Keratinocyte (primary cell): ENCODE data around the gene SSBP1. TPM values are rescaled to one million over a fixed set of nuclear protein-coding genes. Genes with fewer than 3 reads are reported as not detected.

Experiments used
- DNase-seq: peaks from one replicate; pipeline ENCODE4 v3.0.0-alpha.2; 2011; ENCODE audit warnings: low read depth, missing footprints, low spot score
- FAIRE-seq: peaks from 2 replicates; lab custom pipeline; 2011; peaks lifted over from hg19 to GRCh38; lab: Jason Lieb, UNC
- H2AFZ ChIP-seq: 2 replicates; pipeline ENCODE4 v1.6.0; 2012; ENCODE audit warnings: low read length, control low read depth, inconsistent platforms; ENCODE audit not compliant: control insufficient read depth
- H3K27ac ChIP-seq: 2 replicates; pipeline ENCODE4 v1.5.1; 2011; ENCODE audit warnings: low read length; ENCODE audit not compliant: control insufficient read depth, insufficient read depth
- H3K27me3 ChIP-seq: 3 replicates; pipeline ENCODE4 v1.6.0; 2011; ENCODE audit warnings: low read length; ENCODE audit not compliant: control insufficient read depth, insufficient read depth; ENCODE audit errors: extremely low read depth
- H3K36me3 ChIP-seq, 2 experiments: 2 replicates in 1 of 2; 3 replicates in 1 of 2; pipeline ENCODE4 v1.5.1; 2011; ENCODE audit warnings: low read length in 2 of 2, mild to moderate bottlenecking in 1 of 2; ENCODE audit not compliant: control insufficient read depth in 2 of 2, insufficient read depth in 2 of 2; ENCODE audit errors: extremely low read depth in 1 of 2
- H3K4me1 ChIP-seq: 3 replicates; pipeline ENCODE4 v1.5.1; 2011; ENCODE audit warnings: low read length; ENCODE audit not compliant: control insufficient read depth, insufficient read depth; ENCODE audit errors: extremely low read depth
- H3K4me2 ChIP-seq: 3 replicates; pipeline ENCODE4 v1.6.0; 2011; ENCODE audit warnings: low read depth, low read length; ENCODE audit not compliant: control insufficient read depth, insufficient read depth; ENCODE audit errors: extremely low read depth
- H3K4me3 ChIP-seq, 3 experiments: fragments of 200-600 bp in 1 of 3; sonication (generic) in 1 of 3; 2 replicates in 2 of 3; 3 replicates in 1 of 3; pipeline ENCODE4 v1.5.1; 2011 to 2016; ENCODE audit warnings: low read length in 3 of 3, mild to moderate bottlenecking in 3 of 3, control low read depth in 2 of 3, inconsistent platforms in 1 of 3, low read depth in 1 of 3, mixed read lengths in 1 of 3, mixed run types in 1 of 3, moderate library complexity in 1 of 3; ENCODE audit not compliant: control insufficient read depth in 2 of 3, insufficient read depth in 2 of 3; ENCODE audit errors: extremely low read depth in 1 of 3
- H3K79me2 ChIP-seq: 2 replicates; pipeline ENCODE4 v1.6.0; 2012; ENCODE audit warnings: low read length; ENCODE audit not compliant: control insufficient read depth, insufficient read depth
- H3K9ac ChIP-seq: 3 replicates; pipeline ENCODE4 v1.6.0; 2011; ENCODE audit warnings: low read length; ENCODE audit not compliant: control insufficient read depth, insufficient read depth; ENCODE audit errors: extremely low read depth
- H3K9me1 ChIP-seq: 3 replicates; pipeline ENCODE4 v1.6.0; 2011; ENCODE audit warnings: low read length; ENCODE audit not compliant: control insufficient read depth, insufficient read depth; ENCODE audit errors: extremely low read depth
- H3K9me3 ChIP-seq: 2 replicates; pipeline ENCODE4 v1.5.1; 2012; ENCODE audit warnings: low read depth, low read length; ENCODE audit not compliant: control insufficient read depth
- H4K20me1 ChIP-seq: 3 replicates; pipeline ENCODE4 v1.6.0; 2011; ENCODE audit warnings: low read length; ENCODE audit not compliant: control insufficient read depth, insufficient read depth; ENCODE audit errors: extremely low read depth
- CTCF ChIP-seq, 3 experiments: IDR thresholded peaks in 1 of 3; conservative IDR thresholded peaks in 1 of 3; optimal IDR thresholded peaks in 1 of 3; 2 replicates in 2 of 3; 3 replicates in 1 of 3; pipeline versions ENCODE3 to v1.5.1; 2011; ENCODE audit warnings: low read length in 3 of 3, mild to moderate bottlenecking in 3 of 3, moderate library complexity in 2 of 3, control low read depth in 1 of 3, inconsistent platforms in 1 of 3; ENCODE audit not compliant: insufficient read depth in 2 of 3; ENCODE audit errors: extremely low read depth in 1 of 3
- EZH2 ChIP-seq: IDR thresholded peaks from one replicate; pipeline ENCODE4 v1.6.1; 2012; ENCODE audit warnings: inconsistent platforms, mild to moderate bottlenecking, low read length, moderate library complexity
- dilution Hi-C: fragments of 300-500 bp; cut with MboI; formaldehyde crosslinking; loops from one replicate; pipeline ENCODE4 v1.7.0; 2020; ENCODE audit warnings: low sequenced_read_pairs; ENCODE audit not compliant: extremely low pct_ligation_motif_present
- polyA plus RNA-seq, 5 experiments: library from polyadenylated mRNA; depleted of rRNA in 3 of 5; stranded (reverse) in 3 of 5; stranded (forward) in 1 of 5; unstranded in 1 of 5; fragments of >200 nt; gene quantifications; 1 replicate in 1 of 5; 2 replicates in 3 of 5; 3 replicates in 1 of 5; pipeline versions ENCODE4 v1.2.1 to v1.2.3, GENCODE V29; 2011 to 2012; ENCODE audit warnings: missing spikeins in 2 of 5, low read depth in 1 of 5, low replicate concordance in 1 of 5

Gene SSBP1
- polyA plus RNA-seq, 1 donor (not counting 4 experiments of a cell fraction or from before 2014, with no cell fraction given) = 244 TPM

- H3K9me3 ChIP-seq = no peaks in the 10 kb centered on the region
- H3K4me3 ChIP-seq = peak within 1 kb of the TSS; percentile 56 to 76 (median 75)
- dilution Hi-C loops = no loop called here
- H3K9me1 ChIP-seq = no peaks in the 10 kb centered on the region
- H3K27me3 ChIP-seq = no peaks in the 10 kb centered on the region
- peak within 1 kb of the TSS; percentile 91 for H3K4me2 ChIP-seq
- no peak for FAIRE-seq
- no peak within 1 kb of the TSS for H3K27ac ChIP-seq
- peak within 1 kb of the TSS; percentile 87 for H2AFZ ChIP-seq
- peak within 1 kb of the TSS; percentile 61 for H3K9ac ChIP-seq
- H3K79me2 ChIP-seq = no peaks in the 10 kb centered on the region
- no peaks in the 10 kb centered on the region for H4K20me1 ChIP-seq
- no peak for DNase-seq
- no peaks in the 10 kb centered on the region for H3K36me3 ChIP-seq
- TF ChIP-seq CTCF (optimal IDR thresholded peaks at IDR 0.05 in 1 of 3, IDR thresholded peaks at IDR 0.05 in 1 of 3, conservative IDR thresholded peaks at IDR 0.05 in 1 of 3; ENCODE audit: extremely low read depth in 1 of 3, insufficient read depth in 2 of 3, low read length in 3 of 3) (no peak), EZH2 (no peak)
- H3K4me1 ChIP-seq = peaks cover 16% of the 10 kb centered on the region
Measured at GRCh38 chr7:141702047-141702567, 36.1 kb upstream of the SSBP1 start, which contains the start of gene DENND11. DENND11 (minus strand) TSS chr7:141702166; CDS start chr7:141702153, 13 bp downstream.

- no peak overlapping the region for H3K9ac ChIP-seq
- FAIRE-seq = no peak
- H3K36me3 ChIP-seq = no peaks in the 10 kb centered on the region
- no peak for DNase-seq
- H3K4me3 ChIP-seq = no peak overlapping the region
- H2AFZ ChIP-seq = no peak overlapping the region
- no peaks in the 10 kb centered on the region for H3K9me3 ChIP-seq
- no peak overlapping the region for H3K27ac ChIP-seq
- TF ChIP-seq CTCF (optimal IDR thresholded peaks at IDR 0.05 in 1 of 3, IDR thresholded peaks at IDR 0.05 in 1 of 3, conservative IDR thresholded peaks at IDR 0.05 in 1 of 3; ENCODE audit: extremely low read depth in 1 of 3, insufficient read depth in 2 of 3, low read length in 3 of 3) (no peak), EZH2 (no peak)
- no peaks in the 10 kb centered on the region for H3K27me3 ChIP-seq
- H3K4me2 ChIP-seq = peak overlapping the region; percentile 91
- no peaks in the 10 kb centered on the region for H3K9me1 ChIP-seq
- peaks cover 12% of the 10 kb centered on the region for H3K4me1 ChIP-seq
- dilution Hi-C loops = no loop called here
- no peaks in the 10 kb centered on the region for H4K20me1 ChIP-seq
- H3K79me2 ChIP-seq = no peaks in the 10 kb centered on the region
Measured at GRCh38 chr7:141702892-141703291, 35.3 kb upstream of the SSBP1 start.
